Nephron progenitor cell (in vitro differentiated cells): ENCODE measurements around the gene MMP20.

Experiments used
- DNase-seq: peaks from one replicate; pipeline ENCODE4 v3.0.0; 2021
- H3K27ac Mint-ChIP-seq: 2 replicates; pipeline ENCODE4 v1.8.0; 2021; ENCODE audit warnings: mild to moderate bottlenecking, moderate library complexity, mixed read lengths
- H3K27me3 Mint-ChIP-seq: 2 replicates; pipeline ENCODE4 v1.8.0; 2021; ENCODE audit warnings: mild to moderate bottlenecking, low read depth, mixed read lengths; ENCODE audit not compliant: poor library complexity
- H3K36me3 Mint-ChIP-seq: 2 replicates; pipeline ENCODE4 v1.8.0; 2021; ENCODE audit warnings: low read depth, mixed read lengths
- H3K4me1 Mint-ChIP-seq: 2 replicates; pipeline ENCODE4 v1.8.0; 2021; ENCODE audit warnings: mixed read lengths
- H3K4me3 Mint-ChIP-seq: 2 replicates; pipeline ENCODE4 v1.8.0; 2021; ENCODE audit warnings: mild to moderate bottlenecking, moderate library complexity, mixed read lengths
- H3K9me3 Mint-ChIP-seq: 2 replicates; pipeline ENCODE4 v1.8.0; 2021; ENCODE audit warnings: mild to moderate bottlenecking, moderate library complexity, mixed read lengths
- TF ChIP-seq, protein P1 (sequence below): fragments of 200-600 bp; sonication (generic); IDR thresholded peaks from 2 replicates; pipeline ENCODE4 v1.5.0; 2021; ENCODE audit warnings: antibody characterized with exemption

The MMP20 gene

DNA sequence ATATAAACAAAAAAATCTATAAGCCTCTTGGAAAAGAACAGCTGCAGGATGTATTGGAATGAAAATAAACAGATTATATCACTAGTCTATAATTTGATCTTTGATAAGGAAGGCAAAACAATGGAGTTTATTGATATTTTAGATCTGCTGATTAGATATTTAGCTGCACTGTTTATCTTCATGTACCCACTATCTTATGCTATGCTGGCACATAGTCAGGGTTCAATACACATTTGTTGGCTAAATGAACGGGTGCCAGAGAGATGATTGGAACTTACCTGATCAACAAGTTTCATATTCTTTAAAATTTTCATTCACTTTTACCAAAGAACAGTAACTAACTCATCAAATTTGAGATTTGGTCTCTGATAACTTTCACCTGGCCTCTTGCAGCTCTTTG is 26.9 kb downstream of the MMP20 start:
- peaks cover 2% of the 10 kb centered on the region for H3K27me3 Mint-ChIP-seq
- peaks cover 5% of the 10 kb centered on the region for H3K9me3 Mint-ChIP-seq
- TF ChIP-seq, protein P1, sequence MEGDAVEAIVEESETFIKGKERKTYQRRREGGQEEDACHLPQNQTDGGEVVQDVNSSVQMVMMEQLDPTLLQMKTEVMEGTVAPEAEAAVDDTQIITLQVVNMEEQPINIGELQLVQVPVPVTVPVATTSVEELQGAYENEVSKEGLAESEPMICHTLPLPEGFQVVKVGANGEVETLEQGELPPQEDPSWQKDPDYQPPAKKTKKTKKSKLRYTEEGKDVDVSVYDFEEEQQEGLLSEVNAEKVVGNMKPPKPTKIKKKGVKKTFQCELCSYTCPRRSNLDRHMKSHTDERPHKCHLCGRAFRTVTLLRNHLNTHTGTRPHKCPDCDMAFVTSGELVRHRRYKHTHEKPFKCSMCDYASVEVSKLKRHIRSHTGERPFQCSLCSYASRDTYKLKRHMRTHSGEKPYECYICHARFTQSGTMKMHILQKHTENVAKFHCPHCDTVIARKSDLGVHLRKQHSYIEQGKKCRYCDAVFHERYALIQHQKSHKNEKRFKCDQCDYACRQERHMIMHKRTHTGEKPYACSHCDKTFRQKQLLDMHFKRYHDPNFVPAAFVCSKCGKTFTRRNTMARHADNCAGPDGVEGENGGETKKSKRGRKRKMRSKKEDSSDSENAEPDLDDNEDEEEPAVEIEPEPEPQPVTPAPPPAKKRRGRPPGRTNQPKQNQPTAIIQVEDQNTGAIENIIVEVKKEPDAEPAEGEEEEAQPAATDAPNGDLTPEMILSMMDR: no peak
- no peaks in the 10 kb centered on the region for H3K4me1 Mint-ChIP-seq
- H3K4me3 Mint-ChIP-seq: no peak overlapping the region
- no peak overlapping the region for H3K27ac Mint-ChIP-seq
- H3K36me3 Mint-ChIP-seq: no peaks in the 10 kb centered on the region
- no peak for DNase-seq

DNA sequence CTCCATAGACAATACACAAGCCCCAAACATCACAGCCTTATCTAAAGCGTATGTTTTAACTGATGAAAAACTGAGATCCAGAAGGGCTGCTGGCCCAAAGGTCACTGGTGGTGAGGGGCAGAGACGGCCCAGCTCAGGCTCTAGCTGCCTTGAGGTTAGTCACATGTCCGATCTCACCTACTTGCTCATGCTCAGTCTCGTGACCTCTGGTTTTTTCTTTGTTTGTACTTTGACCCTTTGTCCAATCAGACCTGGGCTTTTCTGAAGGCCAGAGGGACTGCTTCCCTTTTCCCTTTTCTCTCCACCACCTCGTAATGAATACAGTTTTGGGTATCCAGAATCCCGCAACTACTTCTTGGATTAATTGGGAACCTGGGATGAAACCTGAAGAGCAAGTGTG is 28.6 kb downstream of the MMP20 start:
- no peak overlapping the region for H3K4me3 Mint-ChIP-seq
- H3K4me1 Mint-ChIP-seq: no peaks in the 10 kb centered on the region
- no peak overlapping the region for H3K27ac Mint-ChIP-seq
- no peaks in the 10 kb centered on the region for H3K36me3 Mint-ChIP-seq
- TF ChIP-seq, protein P1: no peak
- DNase-seq: no peak
- peaks cover 4% of the 10 kb centered on the region for H3K9me3 Mint-ChIP-seq
- H3K27me3 Mint-ChIP-seq: peaks cover 2% of the 10 kb centered on the region

DNA sequence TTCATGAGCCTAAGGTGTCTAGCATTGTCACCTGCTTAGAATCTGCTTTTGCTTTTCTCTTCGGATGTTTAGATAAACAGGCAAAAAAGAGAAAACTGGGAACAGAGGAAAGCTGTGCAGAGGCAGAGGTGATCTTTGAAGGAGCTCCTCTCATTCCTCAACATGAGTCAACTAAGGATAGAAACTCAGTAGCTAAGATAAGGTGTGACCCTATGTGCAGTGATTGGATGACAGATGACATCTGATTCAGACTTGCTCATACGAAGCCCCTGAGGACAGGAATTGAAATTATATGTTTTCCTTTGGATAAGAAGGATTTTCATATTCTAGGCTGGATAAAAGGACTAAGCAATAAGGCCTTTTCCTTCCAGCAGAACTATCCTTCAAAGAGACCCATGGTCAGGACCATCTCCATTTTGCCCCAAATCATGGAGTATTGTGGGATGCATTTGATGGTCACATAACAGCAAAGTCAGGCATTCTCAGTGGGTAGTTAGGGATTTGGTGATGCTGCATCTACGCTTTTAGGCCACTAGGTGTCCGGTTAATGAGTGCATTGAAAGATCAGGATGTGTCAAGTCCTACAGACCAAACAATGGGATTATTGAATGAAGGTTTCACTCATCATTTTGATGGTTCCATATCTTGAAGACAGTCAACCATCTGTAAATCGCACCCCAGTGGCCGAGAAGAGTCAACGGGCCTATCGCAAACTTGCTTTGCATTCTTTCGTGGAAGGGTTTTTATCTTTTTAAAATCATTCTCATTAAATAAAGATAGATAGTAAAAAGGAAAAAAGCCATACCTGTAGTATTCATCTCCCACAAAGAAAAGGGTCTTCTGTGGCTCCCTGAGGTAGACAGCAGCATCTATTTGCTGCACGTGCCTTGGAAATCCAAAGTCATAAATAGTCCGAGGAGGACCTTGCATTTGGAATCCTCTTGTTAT is 32.2 kb downstream of the MMP20 start:
- no peaks in the 10 kb centered on the region for H3K36me3 Mint-ChIP-seq
- no peaks in the 10 kb centered on the region for H3K4me1 Mint-ChIP-seq
- H3K9me3 Mint-ChIP-seq: no peaks in the 10 kb centered on the region
- H3K27ac Mint-ChIP-seq: no peak overlapping the region
- no peak for DNase-seq
- TF ChIP-seq, protein P1: peak; percentile 62
- H3K27me3 Mint-ChIP-seq: no peaks in the 10 kb centered on the region
- no peak overlapping the region for H3K4me3 Mint-ChIP-seq

DNA sequence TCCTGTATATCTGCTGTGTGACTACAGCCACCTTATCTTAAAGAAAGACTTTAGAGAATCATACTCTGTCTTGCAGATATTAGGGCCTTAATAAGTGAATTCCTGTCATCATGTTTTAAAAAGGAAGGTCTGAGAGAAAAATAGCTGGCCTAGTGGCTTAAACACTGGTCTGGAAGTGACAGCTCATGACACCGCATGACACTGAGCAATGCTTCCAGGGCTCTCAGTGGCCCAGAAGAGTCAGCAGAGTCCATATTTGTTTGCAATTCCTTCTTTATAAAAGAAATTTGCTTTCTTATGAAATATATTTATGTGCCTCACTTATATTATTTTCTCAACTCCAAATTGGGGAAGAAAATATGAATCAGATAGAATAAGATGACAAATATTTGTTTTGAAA is 33.0 kb downstream of the MMP20 start:
- Mint-ChIP-seq H3K27me3 (no peaks in the 10 kb centered on the region), H3K36me3 (no peaks in the 10 kb centered on the region), H3K4me1 (no peaks in the 10 kb centered on the region), H3K27ac (no peak overlapping the region), H3K4me3 (no peak overlapping the region), H3K9me3 (peaks cover 2% of the 10 kb centered on the region)
- no peak for DNase-seq
- TF ChIP-seq, protein P1: no peak

DNA sequence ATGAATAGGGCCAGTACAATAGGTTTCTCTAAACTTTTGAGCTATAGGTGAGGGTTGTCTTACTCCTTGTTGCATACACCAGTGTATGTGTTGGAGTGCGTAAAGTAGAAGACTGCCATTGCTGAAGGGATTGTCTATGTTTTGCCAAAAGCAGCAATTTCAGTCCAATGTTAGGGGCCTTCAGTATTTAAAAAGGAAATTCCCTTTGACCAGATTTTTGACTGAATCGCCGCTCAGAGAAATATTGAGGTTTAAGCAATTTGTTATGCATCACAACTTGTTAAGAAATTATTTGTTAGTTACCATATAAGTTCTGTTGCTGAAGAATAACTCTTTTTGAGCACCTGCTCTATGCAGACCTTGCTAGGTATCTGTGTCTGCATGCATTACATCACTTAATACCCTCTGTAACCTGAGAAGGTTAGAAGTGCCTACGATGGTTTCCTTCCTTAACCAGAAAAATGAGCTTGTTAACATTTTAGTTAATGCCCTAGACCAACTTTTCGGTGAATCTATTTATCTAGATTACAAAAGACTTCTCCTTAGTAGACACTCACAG is 33.9 kb downstream of the MMP20 start:
- Mint-ChIP-seq H3K4me3 (no peak overlapping the region), H3K9me3 (peaks cover 5% of the 10 kb centered on the region), H3K27me3 (no peaks in the 10 kb centered on the region), H3K36me3 (no peaks in the 10 kb centered on the region), H3K27ac (no peak overlapping the region), H3K4me1 (no peaks in the 10 kb centered on the region)
- TF ChIP-seq, protein P1: no peak
- no peak for DNase-seq
